H54 (cell line): ENCODE results near the gene ORC4.

ENCODE experiments used
- DNase-seq: peaks from one replicate; pipeline ENCODE4 v3.0.0; 2011; ENCODE audit warnings: low spot score, mixed read lengths; ENCODE audit not compliant: insufficient read length
- FAIRE-seq: peaks from 3 replicates; lab custom pipeline; 2011; peaks lifted over from hg19 to GRCh38; lab: Jason Lieb, UNC
- POLR2A ChIP-seq: IDR thresholded peaks from 2 replicates; pipeline ENCODE4 v1.6.1; 2011; ENCODE audit warnings: low read depth, mild to moderate bottlenecking, low read length

ORC4 gene

DNA sequence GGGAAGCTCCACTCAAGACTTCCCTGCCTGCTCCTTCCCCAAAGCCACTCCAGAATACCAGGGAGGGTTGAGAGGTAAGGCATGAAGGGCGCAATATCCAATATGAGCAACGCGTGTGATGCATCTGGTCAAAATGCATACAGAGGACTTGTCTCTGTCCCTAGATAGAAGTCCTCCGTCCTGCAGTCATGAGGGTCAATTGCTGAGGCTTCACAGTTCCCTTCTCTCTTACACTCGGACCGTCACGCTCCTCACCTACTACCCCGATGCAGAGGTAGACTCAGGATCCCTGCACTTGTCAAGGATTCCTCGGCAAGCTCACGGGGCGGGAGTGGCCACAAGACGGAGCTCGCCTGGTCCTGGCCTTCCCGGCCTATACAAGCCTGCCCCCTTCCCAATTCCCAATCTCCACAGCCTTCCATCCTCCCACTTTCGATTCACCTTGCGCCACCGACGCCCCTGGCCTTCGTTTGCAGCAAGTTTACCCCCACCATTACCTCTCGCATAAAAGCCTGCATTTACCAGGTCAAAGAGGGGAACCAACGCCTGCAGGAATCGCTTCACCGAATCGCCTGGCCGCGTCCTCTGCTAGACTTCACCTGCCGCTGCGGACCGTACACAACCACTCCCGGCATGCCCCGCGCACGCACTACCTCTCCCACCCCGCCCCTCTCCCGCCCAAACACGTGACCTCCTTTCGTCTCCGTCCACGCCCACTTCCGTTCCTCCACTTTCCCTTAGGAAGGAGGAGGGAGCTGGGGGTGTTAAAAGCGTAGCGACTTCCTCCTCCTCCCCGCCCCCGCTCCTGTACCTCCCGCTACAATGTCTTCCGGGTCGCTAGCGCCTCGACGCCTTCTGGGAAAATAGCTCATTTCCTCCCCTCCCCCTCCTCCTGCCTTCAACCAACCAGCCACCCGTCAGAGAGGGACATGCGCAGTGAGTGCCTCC lies at the start of gene ORC4:
Gene ORC4 (minus strand): TSS at position 627 of the 948 bp plus-strand sequence. CDS start 44,779 bp downstream, outside the sequence.
- DNase-seq (peak; percentile 68), FAIRE-seq (peak; percentile 94)
- peak; percentile 84 for TF ChIP-seq POLR2A

DNA sequence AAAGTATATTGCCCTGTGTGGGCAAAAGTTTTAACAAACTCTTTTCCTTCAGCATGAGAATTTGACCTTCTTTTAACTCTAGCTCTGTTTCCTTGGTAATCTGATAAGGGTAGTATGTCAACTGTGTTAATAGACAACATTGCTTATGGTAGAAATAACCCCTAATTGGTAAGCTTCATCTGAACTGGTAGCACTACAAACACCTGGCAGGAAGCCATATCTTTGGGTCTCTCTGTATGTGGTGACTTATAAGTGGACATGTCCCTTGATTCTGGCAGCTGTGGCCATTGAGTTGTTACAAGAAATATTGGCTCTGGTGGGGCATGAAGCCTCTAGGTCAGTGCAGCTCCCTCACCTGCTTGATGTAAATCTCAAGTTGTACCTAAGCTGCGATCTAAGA lies 47.3 kb upstream of the ORC4 start:
- no peak for TF ChIP-seq POLR2A
- FAIRE-seq (no peak), DNase-seq (no peak)

- no peak for TF ChIP-seq POLR2A
- FAIRE-seq (no peak), DNase-seq (no peak)
Observed at GRCh38 chr2:148065936-148066335, 45.4 kb upstream of the ORC4 start.

- DNase-seq (no peak), FAIRE-seq (no peak)
- no peak for TF ChIP-seq POLR2A
Observed at GRCh38 chr2:148063633-148064032, 43.1 kb upstream of the ORC4 start.

- no peak for TF ChIP-seq POLR2A
- DNase-seq: no peak
- no peak for FAIRE-seq
Observed at GRCh38 chr2:148058641-148059040, 38.1 kb upstream of the ORC4 start.

GRCh38 chr2:148052687-148053086 lies 32.1 kb upstream of the ORC4 start:
- no peak for TF ChIP-seq POLR2A
- DNase-seq (no peak), FAIRE-seq (no peak)

- DNase-seq: no peak
- TF ChIP-seq POLR2A: no peak
- FAIRE-seq: no peak
Observed at GRCh38 chr2:148049284-148049683, 28.7 kb upstream of the ORC4 start.

- no peak for DNase-seq
- TF ChIP-seq POLR2A: no peak
- no peak for FAIRE-seq
Observed at GRCh38 chr2:148048475-148049221, 28.1 kb upstream of the ORC4 start.

DNA sequence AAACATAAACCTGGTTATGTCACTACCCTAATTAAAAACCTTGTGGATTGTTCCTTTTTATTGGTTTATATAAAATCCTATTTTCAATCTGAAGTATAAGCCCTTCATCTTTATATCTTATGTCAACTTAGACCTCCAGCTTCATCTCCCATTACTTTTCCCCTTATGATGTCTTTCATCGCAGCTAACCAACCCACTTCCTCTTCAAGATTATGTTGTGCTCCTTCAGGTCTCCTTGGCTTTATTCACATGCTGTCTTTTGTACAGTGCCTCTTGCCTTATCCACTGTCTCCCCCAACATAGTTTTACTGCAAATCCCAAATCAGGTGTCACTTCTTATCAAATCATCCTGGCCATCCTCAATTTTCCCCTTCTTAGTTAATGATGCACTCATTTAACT lies 26.3 kb upstream of the ORC4 start:
- TF ChIP-seq POLR2A: no peak
- FAIRE-seq (no peak), DNase-seq (no peak)

DNA sequence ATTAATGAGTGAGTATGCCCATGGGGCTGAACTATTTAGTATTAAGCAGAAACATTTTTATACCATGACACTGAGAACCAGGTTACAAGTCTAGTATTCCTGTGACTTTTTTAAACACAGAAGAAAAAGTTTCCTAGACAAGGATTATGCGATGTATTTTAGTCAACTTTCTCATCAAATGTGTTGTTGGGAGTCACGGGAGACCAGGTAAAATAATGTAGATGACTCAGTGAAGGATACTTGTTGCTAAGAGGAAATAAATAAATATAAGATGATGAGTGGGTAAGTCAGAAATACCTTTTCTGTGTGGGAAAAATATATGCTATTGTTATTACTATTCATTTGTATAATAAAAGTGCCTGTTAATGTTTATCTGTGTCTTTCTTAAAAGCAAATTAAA lies 23.8 kb upstream of the ORC4 start:
- no peak for TF ChIP-seq POLR2A
- FAIRE-seq (peak; percentile 11), DNase-seq (no peak)

- TF ChIP-seq POLR2A: no peak
- FAIRE-seq (no peak), DNase-seq (no peak)
Observed at GRCh38 chr2:148042219-148042618, 21.7 kb upstream of the ORC4 start.

GRCh38 chr2:148039783-148040182 lies 19.2 kb upstream of the ORC4 start:
- no peak for TF ChIP-seq POLR2A
- FAIRE-seq (no peak), DNase-seq (no peak)

- no peak for TF ChIP-seq POLR2A
- DNase-seq (no peak), FAIRE-seq (no peak)
Observed at GRCh38 chr2:148032215-148032614, 11.7 kb upstream of the ORC4 start.

DNA sequence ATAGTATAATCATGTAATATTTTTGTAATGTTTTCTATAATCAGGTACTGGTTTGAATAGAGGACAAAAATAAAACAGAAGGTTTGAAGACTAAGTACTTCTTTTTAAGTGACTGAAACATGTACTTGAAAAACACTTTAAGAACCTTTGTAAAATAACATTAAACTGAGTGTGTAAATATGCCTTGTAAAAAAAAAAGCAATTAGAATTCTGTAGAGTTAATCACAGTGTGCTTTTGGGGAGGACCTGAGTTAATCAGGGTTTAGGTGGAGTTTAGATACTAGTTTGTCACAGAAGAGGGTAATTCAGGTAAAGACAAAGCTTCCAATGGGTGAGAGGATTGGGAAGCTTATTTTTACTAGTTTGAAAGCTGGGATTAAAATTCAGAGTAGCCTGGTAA lies 10.6 kb upstream of the ORC4 start:
- TF ChIP-seq POLR2A: no peak
- no peak for FAIRE-seq

DNA sequence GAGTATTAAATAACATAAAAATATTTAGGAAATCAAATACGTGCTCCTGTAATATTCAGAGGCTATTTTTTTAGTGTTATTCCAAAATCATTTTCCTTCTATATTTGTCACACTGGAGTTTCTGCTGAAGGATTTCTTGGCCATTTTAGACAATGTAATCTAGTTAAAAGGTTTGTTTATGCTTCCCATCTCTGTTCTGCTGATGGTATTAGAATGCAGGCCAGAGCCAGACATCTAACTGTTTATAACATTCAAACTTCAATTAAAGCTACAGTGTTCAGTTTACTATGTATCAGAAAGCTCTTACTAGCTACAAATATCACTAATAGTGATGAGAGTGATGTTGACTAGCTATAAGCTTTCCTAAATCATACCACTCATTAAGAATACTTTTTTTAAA lies 8.2 kb upstream of the ORC4 start:
- no peak for TF ChIP-seq POLR2A
- no peak for FAIRE-seq
- DNase-seq: no peak

More for the DNA sequence above, 10.6 kb upstream of the ORC4 start:
- no peak for DNase-seq
